OCI-LY3 (cell line): ENCODE data around the gene NEK9.

Source experiments
- CTCF ChIP-seq: fragments of 200-600, 300-600 bp; sonication (generic); IDR thresholded peaks from 2 replicates; pipeline ENCODE4 v1.5.1; 2014; ENCODE audit warnings: antibody characterized with exemption, low read length, low read depth
- EZH2phosphoT487 ChIP-seq: fragments of 200-600 bp; shearing (Covaris generic); IDR thresholded peaks from 2 replicates; pipeline ENCODE4 v1.6.1; 2018; ENCODE audit warnings: antibody characterized with exemption, mixed run types, low read depth

GRCh38 chr14:75156901-75157300 lies 30.1 kb upstream of the NEK9 start:
- no peak for TF ChIP-seq CTCF
- no peak for TF ChIP-seq EZH2phosphoT487
